GM21737 (cell line): ENCODE measurements around the gene CP.
"Not testable (repeated sequence)": the region's sequence is repeated elsewhere in the genome, so short reads cannot be mapped to it uniquely, and the experiment has no call there.

Experiments used
- ATAC-seq: cut with Tn5 transposase; IDR thresholded peaks from one replicate; pipeline ENCODE4 v1.9.1; 2021; ENCODE audit warnings: mild to moderate bottlenecking, moderate library complexity; ENCODE audit not compliant: unreplicated experiment

Gene CP

DNA sequence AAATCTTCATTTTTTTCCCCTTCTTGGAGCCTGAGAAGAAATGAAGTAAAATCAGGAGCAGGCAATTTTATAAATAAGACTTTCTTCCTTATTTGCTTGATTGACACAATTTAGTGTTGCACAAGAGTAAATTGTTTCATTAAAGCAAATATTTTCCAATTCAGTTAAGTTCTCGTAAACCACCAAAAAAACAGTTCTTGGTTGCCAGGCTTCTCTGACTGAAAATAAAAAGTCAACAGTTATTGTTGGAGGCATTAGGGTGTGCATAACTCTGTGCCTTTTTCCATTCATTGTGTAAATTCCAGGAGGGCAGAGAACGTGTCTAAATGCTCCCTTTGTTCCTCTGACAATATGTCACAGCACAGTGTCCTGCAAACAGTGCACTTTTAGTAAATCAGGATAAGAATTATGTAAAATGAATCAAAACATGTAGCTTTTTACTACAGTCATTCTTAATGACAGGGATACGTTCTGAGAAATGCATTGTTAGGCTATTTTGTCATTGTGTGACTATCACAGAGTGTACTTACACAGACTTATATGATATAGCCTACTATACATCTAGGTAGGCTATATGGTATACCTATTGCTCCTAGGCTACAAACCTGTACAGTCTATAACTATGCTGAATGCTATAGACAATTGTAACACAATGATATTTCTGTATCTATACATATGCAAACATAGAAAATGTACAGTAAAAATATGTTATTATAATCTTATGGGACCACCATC is at the start of gene CP:
Gene CP, minus strand, starts transcription at position 47 of the 735 bp plus-strand sequence. Its CDS starts 37 bp downstream, at position 10.
- ATAC-seq: no peak

DNA sequence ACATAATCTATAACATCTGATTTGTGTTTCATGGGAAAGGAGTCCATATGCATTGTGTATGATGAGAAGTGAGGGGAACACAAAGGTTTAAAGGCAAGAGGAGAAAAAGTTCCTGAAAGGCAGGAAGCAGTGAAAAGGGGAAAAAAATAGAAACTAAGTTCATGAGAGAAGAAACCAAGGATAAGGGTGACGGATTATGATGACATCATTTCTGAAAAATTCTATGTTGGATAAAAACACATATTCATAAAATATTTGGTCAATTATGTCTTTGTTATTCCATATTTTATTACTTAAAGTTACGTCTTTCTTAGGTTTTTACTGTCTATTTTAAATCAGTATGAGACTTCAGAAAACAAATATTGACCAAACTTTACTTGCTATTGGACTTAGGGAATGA is 48.6 kb upstream of the CP start:
- no peak for ATAC-seq

DNA sequence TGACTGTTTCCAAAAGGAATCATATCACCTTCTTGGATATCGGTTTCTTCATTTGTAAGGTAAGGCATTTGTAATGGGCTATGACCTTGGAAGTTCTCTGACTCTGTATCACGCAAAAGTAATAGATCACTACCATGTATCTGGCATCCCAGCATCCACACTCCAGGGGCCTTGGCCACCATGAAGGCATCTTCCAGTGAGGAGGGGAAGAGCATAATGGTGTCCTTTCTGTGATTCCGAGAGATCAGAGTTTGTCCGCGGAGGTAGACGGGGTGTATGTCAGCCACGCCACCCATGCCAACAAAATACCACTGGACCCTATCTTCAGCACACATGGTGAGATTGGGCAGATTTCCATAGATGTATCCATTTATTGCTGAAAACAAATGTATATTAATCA is 48.1 kb upstream of the CP start:
- ATAC-seq: no peak

DNA sequence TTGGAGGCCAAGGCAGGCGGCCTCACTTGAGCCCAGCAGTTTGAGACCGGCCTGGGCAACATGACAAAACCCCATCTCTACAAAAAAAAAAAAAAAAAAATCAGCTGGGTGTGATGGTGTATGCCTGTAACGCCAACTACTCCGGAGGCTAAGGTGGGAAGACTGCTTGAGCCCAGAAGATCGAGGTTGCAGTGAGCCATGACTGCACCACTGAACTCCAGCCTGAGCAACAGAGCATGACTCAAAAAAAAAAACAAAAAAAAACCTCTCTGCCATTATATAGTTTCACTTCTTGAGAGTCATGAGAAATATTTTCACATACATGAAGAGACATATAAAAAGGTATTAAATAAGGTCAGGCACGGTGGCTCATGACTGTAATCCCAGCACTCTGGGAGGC is 45.9 kb upstream of the CP start:
- peak; percentile 66 for ATAC-seq

DNA sequence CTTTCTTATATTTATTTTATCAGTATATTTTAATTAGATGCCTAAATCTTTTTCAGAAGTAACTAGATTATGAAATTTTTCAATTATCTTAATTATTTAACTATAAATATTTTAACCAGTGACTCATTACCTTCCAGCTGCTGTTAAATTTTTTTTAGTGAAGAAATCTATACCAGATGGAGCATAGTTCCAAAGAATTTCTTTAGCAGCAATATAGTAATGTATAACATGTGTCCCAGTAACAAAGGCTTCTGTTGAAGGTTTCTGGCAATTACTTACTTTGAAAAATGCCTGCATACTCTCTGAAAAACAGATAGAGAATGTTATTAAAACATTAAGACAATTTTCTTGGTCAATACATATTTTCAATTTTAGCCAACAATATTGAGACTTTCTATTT is 45.1 kb upstream of the CP start:
- no peak for ATAC-seq

DNA sequence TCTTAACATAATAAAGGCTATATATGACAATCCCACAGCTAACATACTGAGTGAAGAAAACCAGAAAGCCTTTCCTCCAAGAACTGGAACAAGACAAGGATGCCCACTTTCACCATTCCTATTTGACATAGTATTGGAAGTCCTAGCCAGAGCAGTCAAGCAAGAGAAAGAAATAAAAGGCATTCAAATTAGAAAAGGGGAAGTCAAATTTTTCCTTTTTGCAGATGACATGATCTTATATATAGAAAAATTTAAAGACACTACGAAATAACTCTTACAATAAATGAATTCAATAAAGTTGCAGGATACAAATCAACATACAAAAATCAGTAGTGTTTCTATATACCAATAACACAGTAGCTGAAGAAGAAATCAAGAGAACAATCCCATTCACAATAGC is 42.2 kb upstream of the CP start:
- ATAC-seq: no peak

DNA sequence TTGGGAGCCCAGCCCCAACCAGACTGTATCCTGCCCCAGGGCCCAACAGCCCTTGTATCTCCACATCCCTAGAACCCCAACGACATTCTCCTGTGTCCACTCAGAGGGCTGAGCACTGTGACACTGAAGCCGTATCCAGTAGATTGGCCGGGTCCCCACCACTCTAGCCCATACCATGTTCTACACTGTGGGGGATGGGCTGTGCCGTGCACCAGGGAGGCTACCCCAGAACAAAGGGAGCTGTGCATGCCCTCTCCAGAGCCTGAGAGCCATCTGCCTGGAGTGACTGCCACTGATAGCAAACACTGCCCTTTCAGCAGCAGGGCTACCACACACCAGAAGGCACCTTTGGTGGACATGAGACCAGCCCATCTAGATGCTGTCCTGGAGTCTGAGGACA is 37.1 kb upstream of the CP start:
- ATAC-seq: no peak

DNA sequence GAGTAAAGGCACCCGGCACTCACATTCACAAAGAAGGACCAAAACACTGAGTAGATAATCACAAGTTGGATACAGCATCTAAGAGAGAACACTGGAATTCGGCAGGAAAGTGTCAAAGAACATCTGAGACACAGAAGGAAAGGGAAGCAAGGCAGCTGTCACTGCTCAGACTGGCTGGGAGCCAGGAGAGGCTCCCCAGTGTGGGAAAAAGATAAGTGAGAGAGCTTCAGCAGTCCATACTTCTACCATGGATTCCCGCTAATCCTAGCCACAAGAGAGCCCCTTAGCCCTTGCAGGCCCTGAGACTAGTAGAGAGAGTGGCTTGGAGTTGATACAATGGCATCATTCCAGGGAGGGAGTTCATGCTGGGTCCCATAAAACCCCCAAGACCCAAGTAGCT is 36.7 kb upstream of the CP start:
- no peak for ATAC-seq

DNA sequence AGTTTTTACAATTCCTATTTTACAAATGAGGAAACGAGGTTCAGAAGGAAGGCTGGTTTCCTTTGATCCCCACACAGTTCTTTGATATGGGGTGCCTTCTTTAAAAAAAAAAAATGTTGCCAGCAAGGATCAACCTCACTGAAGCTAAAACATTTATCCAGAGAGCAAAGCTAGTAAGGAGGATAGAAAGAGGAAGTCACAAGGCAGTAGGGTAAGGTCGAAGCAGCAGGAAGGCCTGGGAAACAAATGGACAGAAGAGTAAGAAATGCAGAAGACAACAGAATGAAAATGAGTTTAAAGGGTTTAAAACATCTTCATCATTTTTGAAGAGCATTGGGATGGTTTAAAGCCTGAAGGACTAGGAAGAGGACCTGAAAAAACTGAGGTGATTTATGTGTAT is 30.6 kb upstream of the CP start:
- no peak for ATAC-seq

DNA sequence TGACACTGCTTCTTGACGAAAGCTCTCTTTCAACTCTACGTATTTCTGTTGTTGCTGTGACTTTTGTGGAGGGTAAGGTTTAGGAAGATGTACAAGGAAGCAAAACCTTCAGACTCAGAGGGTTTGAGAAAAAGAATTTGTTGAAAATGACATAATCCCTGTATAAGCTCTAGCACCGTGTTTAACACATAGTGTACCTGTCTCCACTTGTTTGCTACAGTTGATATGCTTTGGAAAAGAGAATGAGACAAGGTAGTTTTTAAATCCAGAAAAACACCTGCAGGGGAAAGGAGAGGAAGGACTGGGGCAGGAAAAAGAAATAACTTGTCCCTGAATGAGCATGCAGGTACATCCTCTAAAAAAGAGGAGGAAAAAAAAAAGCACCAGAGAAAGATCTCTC is 29.6 kb upstream of the CP start:
- no peak for ATAC-seq

DNA sequence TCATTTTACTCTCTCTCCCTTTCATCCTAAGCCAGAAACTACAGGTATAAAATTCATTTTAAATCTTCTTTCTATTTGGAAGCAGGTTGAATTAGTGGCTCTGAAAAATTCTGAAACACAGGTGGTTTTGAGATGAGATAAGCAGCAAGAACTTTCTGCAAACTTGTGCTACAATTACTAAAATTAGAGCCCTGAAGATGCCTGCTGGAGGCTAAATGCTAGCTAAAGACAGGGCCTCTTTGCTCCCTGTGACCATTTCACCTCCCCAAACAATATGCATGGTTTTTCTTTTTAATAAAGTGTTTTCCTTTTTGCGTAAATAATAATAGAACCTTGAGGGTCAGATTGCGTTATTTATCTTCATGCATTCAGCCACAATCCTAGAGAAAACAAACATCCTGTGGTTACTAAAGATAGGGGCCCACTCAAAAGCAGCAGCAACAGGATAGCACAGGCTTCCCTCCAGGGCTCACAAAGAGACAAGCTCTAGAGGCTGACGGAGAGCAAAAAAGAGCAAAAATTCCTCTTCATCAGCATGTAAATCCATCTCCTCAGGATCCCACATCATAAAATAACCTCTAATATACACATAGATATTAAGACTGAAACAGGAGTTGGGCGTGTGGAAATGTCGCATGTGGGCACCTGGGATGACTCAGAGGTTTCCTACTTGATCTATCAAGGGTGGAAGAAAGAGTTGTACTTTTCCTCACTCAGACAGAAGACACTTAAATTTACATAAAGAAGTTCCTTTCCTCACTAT is 26.5 kb upstream of the CP start:
- peak; percentile 49 for ATAC-seq

DNA sequence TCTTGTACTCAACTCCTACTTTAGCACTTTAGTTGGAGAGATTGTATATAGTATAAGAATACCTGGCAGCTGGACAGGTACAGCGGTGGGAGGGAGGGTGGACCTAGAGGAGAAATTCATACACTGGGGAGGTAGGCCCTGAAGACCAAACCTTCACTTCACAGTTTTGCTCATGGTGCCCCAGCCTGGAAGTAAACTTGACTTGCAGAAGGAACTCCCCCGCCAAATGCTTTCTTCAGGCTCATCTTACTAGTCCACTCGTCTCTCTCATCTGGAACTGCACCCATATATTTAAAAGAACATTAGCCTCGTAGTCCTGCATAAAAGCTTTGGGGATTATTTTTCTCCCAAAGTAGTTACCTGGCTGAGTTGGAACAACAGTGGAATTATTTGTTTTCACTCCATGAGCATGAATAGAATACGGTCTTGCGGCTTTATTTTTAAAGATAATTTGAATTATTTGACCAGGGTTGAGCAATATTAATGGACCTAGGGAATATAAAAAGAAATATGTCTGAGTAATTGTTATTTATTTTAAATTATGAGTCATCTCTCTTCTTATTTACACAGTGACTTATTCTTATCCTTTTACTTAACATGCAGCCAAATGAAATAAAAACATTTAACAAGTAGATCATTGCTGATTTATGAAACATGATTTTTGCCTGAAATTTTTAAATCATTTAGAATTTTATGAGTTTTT is 25.5 kb upstream of the CP start:
- no peak for ATAC-seq

DNA sequence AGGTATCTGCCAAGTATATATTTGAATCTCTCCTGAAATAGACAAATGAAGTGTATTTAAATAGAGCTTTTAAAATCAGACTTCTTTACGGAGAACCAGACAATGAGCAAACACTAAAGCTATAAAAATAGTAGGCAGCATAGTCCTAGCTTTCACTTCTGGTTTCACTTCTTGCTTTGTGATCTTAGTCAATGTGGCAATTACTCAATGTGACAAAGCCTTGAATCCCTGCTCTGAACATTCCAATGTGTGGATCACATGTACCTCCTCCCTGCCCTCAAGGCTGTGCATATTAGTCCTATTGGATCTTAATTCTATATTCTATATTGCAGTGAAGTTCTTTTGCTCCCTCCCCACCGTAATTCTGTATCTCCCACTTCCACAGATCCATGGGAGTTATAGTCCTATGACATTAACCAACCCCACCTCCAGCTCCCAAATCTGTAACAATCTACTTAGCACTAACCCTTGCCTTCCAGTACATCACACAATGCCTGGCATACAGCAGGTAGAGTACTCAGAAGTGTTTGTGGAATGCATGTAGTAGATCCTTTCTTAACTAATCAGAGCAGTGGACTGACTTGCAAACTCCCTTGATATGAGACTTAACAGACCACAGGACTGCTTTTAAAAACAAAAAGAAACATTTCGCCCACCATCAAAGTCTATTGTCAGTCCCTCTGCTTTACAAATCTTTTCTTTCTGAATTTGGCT is 24.3 kb upstream of the CP start:
- peak; percentile 77 for ATAC-seq

DNA sequence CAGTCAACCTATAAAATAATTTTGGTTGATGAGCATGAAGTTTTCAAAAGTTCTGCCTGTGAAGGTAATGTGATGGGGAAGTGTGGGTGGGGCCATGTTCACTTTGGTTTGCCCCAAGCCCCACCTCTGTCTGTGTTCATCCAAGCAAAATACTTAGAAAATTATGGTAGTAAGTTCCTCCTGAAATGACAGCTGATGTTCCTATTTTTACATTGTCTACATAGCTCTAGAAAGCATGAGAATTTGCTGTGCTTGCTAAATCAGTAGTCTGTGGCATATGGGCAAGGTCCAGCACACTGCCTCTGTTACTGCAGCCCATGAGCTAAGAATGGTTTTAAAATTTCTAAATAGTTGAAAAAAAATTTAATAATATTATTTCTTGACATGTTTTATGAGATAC is 21.9 kb upstream of the CP start:
- ATAC-seq: peak; percentile 37

DNA sequence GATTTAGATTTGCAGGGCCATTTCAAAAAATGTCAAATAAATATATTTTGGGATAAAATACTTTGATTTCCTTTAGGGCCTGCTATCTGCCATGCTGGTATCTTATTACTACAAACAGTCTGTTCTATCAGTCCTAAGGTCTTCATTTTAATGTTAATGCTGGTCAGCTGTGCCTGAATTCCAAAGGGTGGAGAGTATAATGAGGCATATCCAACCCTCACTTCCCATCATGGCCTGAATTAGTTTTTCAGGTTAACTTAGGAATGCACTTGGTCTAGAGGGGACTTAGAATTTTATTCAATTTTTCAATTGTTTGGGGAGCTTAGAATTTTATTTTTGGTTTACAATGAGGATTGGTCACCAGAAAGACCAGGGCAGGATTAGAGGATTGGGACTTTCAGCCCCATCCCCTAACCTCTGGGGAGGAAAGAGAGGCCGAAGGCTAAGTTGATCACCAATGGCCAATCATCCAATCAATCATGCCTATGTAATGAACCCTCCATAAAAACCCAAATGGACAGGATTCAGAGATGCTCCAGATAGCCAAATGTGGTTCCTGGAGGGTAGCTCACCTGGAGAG is 17.8 kb upstream of the CP start:
- ATAC-seq: no peak

DNA sequence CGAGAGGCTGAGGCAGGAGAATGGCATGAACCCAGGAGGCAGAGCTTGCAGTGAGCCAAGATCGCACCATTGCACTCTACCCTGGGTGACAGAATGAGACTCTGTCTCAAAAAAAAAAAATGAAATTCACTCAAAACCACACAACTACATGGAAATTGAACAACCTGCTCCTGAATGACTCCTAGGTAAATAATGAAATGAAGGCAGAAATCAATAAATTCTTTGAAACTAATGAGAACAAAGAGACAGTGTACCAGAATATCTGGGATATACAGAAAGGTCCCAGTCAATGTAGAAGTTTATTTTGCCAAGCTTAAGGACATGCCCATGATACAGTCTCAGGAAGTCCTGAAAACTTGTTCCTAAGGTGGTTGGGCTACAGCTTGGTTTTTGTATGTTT is 16.6 kb upstream of the CP start:
- ATAC-seq: not testable (repeated sequence)

DNA sequence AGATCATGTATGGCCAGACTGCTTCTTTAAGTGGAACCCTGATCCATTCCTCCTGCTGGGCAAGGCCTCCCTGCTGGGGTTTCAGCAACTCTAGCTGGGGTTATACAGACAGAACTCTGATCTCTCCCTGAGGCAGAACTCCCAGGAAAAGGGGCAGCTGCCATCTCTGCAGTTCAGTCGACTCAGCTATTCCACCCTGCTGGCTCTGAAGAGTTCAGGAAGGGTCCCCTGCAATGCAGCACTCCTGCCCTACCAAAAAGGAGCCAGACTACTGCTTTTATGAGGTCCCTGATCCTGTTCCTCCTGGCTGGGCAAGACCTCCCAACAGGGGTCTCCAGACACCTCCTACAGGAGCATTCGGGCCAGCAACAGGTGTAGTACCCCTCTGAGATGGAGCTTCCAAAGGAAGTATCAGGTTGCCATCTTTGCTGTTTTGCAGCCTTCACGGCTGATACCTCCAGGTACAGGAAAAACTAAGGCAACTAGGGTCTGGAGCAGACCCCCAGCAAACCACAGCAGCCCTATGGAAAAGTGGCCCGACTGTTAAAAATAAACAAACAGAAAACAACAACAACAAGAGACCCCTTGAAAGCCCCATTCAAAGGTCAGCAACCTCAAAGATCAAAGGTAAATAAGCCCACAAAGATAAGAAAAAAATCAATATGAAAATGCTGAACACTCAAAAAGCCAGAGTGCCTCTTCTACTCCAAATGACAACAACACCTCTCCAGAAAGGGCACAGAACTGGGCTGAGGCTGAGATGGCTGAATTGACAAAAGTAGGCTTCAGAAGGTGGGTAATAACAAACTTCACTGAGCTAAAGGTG is 14.2 kb upstream of the CP start:
- no peak for ATAC-seq

DNA sequence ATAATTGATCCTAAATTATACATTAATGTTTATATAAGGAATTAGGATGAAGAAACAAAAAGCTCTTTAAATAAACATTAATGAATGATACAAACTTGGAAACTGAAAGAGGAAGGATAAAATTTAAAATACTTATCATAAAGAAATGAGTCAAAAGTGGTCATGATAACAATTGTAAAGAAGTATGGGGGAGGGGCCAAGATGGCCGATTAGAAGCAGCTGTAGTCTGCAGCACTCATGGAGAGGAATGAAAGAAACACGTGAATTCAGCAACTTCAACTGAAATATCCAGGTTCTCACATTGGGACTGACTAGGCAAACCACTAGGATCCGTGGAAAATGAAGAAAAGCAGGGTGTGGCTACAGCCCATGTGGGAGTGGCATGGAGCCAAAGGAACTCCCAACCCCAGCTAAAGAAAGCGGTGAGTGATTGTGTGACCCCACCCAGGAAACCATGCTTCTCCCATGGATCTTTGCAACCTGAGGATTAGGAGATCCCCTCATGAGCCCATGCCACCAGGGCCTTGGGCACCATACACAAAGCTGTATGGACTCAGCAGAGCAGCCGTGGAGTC is 13.1 kb upstream of the CP start:
- ATAC-seq: no peak

DNA sequence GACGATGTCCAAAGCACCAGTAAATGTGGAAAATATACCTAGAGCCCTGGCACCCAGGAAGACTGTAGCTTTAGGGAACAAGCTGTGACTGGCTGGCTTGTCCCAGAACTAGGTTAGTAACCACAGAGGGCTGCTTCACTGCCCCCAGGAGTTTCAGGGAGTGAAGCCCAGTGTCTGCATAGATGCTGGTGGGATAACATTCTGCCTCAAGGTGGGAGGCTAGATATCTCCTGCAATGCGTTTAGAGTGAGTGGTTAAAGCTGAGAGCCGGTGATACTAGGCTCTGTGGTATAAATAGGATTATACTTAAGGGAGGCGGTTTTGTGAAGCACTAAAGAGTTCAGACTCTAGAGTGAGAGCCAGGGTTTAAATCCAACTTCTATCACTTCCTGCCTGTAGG is 11.7 kb upstream of the CP start:
- ATAC-seq: no peak

DNA sequence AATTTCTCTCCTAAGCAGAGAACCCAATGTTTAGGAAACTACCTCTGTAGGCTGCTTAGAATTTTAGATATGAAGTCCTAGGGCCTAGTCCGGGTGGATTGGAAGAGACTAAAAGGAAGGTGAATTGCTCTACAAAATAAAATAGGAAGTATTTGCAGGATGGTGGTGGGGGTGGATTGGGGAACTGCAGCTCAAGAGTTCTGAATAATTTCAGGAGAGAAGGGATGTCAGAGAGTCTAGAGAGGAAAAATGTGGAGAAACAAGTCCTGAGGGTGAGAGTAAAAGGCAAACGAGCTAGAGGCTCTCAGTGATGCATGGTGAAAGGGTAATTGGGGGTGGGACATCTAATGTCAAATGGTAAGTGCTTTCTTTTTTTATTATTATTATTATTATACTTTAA is 10.2 kb upstream of the CP start:
- ATAC-seq: no peak
